CD4-positive, alpha-beta T cell treated with Interleukin-15 for 4 hours (primary cell): ENCODE measurements around the gene PTPRD.

ENCODE experiments used
- DNase-seq: peaks from one replicate; pipeline ENCODE4 v3.0.0-alpha.2; 2020; ENCODE audit warnings: low spot score

The PTPRD gene

DNA sequence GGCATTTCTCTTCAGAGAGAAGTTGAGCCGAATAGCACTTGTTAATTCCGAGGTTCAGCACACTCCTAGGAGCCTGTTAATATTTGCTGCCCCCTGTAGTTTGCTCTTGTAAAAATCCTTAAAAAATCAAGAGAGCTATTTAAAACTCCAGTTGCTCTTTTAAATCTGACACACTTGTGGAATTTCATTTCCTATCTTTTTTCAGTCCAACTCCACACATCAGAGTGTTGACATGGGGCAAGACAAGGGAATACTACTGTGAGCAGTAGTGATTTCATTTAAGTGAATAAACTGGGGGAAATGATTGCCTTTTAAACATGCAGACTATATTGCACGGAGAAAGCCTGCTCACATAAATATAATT, 1717.0 kb downstream of the PTPRD start:
- no peak for DNase-seq

DNA sequence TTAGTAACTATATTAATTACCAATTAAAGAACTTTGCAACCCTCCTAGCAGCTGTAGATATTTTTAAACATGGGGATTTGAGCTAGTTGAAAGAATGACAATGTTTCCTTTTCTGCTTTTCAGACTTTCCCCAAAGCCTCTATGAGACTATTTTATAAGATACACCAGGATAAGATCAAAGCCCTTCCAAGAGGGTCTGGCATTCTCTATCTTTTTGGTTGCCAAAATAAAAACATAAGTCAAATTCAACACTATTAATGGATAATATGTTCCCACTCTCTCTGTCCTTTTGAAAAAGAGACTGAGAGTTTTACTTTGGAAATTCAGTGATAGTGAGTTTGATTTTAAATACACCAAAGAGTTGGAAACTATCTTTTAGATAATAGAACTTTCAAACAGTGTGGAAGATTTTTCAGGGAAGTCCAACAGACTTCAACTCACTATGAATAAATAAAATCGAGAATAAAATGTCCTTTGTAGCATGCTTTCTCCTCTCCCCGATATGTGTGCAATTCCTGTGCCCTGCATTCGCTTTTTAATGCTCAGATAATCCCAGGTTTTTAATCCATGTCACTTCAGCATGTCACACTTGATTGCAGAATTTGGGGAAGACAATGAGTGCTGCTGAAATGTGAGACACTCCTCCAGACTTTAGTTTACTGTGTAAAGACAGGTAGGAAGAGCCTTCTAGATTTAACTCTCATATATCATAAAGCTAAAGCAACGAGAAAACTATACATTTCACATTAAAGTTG, 1717.5 kb downstream of the PTPRD start:
- DNase-seq, result no peak

DNA sequence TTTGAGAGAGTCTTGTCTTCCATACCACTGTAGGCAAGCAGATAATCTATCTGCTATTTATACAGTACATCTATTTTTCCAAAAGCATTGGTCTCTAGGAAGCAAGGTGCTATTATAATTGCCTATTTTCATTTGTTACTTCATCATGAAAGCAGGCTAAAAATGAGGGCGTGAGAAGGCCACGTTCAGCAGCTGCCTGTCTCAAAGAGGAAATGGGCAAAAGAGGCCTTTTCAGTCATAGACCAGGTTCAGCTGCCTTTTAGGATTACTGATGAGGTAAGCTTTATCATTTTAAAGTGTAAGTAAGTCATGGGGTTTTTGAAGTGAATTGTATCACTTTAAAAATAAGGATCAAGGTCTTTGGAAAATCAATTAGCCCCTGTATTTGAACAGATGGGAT, 1722.1 kb downstream of the PTPRD start:
- no peak for DNase-seq

DNA sequence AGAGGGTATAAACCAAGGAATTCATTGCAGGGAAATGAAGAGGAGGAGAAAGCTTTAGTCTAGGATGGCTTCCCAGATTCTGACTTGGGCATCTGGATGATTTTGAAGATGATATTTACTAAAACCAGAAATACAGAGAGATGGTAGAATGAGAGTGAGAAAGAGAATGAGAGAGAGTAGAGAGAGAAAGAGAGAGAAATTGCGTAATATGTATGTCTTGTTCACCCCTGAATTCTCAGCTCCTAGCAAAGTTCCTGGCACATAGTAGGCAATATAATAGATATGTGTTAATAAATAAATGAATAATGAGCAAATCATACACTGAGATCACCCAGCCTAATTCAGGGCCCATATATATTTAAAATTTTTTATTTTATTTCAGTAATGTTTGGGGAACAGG, 1723.7 kb downstream of the PTPRD start:
- DNase-seq, result no peak

DNA sequence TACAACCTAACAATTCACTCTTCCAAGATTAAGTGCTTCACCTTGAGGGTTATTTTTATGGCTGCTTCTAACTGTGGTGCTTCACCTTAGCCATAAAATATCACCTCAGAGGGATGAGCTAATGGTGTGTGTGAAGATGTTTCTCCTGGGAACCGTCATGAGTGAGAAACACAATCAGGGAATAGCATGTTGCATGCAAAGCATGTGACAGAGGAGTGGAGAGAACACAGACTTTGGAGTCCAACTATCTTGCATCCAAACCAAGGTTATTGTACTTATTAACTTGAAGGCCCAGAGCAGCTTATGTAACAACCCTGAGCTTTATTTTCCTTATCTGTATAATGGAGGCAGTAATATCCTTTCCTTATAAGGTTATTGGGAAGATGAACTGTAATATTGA, 1724.2 kb downstream of the PTPRD start:
- DNase-seq, result no peak

DNA sequence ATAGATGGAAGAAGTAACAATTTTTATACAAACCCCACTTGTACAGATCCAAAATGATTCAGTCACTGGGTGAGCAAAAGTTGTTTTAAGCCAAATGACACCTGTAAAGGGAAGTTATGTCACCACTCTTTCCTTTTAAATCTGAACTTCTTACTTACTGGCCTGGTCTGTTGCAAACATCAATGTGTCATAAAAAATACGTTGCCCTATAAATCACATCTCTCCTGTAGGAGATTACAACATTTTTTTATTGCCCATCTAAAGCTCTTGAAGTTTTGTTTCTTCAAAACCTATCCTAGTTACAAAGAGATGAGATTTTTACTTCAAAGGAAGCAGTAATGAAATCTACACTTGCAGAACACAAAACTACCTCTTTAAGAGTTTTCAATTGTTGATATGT, 1725.4 kb downstream of the PTPRD start:
- no peak for DNase-seq

DNA sequence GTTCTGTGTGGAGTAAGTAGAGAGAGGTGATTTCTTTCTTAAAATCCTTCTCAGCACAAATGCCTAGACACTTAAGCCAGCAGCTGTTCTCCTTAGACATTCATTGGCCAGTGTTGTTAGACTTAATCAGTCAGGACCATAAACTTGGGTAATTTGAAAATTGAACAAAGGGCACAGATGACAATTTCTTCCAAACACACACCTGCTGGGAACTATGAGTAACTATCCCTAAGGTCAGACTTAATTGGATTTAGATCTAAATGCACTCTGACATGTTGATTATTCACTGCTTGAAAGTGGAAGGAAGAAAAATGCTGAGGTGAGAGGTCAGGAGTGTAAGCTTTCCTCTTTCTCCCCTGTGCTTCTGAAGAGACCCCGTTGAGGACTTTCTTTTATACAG, 1729.5 kb downstream of the PTPRD start:
- no peak for DNase-seq

DNA sequence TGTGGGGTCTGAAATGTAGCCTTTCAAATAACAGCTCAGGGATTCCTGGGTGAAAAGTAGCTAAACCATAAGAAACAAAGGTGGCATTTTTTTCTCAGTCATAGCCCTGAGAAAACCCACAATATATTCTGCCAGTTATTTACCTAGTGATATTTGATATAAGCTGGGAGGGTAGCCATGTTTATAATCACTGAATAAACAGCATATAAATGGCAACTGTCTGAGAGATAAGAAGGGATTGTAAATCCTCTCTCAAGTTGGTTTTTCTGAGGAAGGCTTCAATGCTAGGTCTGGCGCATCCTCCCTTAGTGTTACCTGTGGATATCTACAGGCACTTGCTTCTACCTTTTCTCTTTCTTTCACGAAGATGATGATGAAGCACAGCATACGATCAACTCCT, 1732.7 kb downstream of the PTPRD start:
- DNase-seq, result no peak

DNA sequence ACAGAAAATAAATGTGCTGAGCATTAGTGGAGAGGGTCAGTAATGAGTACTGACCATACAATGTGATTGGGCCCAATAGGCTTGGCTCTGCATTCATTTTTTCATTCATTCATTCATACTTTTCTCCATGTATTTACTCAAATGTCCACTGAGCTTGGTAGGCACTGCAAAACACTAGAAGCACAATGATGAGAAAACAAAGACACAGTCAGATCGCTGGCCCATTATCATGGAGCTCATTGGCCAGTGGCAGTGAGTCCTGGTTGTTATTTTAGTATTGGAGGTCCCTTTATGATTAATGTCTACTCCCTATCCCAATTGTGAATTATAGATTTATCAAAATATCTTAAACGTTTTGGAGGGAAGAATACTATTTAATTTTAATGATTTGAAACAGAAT, 1733.5 kb downstream of the PTPRD start:
- DNase-seq, result no peak

DNA sequence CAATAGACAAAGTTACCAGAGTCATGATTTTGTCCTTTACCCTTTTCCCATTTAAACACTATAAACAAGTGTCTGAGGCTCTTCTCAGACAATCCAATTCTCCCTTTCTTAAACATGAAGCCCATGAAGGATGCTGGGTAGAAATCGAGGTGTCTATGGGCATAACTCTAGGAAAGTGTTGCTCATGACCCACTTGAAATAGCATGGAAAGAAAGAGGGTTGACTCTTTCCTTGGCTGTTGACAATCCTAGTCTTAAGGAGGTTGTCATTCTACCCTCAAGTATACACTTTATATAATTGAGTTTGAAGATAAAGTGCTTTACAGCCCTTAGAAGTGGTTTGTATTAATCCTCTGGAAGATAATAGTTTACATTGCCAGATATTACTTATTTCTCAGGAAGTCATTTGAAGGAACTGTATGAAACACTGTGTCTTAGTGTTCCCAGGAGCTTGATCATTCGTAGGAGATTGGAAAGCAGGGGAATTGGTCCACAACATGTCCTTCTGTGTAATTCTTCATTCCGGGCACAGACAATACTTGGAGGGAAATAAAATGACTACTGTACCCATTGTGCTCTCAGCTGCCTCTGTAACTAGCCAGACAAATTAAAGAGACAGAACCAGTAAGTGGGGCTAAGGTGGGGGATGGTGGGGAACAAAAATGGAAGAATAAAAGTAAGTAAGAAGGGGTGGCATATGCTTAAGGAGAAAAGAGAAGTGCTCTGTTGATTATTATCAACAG, 1734.9 kb downstream of the PTPRD start:
- no peak for DNase-seq

DNA sequence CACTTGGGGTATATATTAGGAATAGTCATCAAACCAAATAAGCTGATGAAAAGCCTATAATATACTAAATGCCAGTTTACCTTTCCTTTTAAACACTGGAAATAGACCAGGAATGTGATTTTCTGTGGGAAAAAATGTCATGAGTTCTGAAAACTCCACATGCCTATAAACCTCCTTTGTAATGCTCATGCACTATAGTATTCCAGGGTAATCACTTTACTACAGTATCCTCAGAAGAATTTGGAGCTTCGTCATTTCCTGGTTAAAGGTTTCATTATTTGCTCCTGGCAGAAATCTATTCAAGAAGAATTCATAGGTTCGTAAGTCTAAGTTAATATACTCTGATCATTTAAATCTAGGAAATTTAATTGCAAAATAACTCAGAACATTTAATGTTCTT, 1736.5 kb downstream of the PTPRD start:
- DNase-seq, result no peak

DNA sequence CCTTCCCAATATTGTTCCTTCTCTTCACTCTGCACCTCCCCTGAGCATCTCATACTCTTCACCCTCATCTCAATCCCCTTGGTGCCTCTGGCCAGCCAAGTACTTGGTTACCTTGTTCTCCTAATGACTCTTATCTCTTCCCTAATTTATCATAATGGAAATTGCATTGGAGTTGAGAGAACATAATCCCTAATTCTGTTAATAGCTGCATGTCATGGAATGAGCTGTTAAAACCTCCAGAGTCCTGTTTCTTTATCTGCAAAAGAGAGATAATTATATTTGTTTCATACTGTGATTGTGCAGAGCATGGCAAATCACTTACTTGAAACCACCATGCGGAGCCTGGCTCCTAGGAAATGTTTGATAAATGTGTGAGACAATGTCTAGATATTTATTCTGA, 1738.3 kb downstream of the PTPRD start:
- DNase-seq, result no peak

DNA sequence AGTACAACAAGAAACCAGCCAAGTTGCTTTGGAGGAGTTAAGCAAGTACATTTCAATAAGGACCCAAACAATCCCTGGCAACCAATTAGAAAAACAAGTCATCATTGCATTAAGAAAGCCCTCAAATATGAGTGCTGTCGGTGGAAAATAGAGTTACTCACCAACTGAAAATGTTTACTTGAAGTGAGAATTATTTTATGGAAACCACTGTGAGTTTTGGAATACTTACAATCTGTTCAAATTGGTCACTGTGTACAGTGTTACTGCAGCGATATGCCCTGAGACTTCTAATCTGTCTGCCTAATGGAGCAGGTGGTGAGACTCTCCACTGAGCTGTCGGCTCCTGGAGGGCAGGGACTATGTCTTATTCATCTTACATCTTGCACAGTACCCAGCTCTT, 1740.0 kb downstream of the PTPRD start:
- DNase-seq, result no peak

DNA sequence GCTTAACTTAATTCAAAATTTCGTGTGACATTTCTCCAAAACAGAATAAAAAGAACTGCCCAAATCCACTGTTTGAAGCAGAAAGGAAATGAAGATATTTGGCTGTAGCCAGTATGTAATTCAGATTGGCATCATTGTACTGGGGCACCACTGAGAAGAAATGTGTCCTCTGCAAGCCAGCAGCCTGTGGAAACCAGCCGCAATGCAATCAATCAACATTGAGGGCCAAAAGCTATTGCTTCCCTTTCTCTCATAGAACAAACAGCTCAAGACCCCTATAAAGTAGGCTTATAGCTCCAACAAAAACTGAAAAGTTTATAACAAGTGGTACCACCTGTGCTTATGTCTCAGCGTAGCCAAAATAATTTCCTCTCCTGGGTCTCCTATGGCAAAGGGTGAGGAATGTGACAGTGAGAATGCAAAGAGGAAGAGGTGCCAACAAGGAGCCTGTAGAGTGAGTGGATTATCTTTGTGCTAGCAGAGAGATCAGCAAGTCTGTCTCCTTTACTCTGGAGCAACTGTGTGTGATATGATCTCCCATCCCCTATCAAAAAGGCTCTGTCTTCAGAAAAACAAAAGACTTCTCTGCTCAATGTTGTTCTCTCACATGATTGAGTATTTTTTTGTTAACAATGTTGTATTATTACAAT, 1740.9 kb downstream of the PTPRD start:
- DNase-seq, result no peak

DNA sequence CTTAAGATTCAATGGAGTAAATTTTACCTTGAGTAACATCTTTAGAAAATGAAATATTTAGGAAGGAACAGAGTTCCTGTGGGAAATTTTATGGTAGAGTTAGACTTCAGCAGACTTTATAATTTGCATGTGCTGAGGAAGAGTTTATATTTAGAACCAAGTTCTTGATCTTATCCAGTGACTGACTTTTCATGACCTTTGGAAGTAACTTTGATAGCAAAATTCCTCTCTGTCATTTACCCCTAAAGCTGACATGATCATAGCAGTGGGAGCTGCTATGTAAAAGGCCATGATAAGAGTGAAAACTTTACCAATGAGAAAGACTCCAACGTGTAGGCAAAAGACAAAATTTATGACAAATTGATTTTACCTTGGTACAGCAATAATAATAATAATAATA, 1741.4 kb downstream of the PTPRD start:
- no peak for DNase-seq

DNA sequence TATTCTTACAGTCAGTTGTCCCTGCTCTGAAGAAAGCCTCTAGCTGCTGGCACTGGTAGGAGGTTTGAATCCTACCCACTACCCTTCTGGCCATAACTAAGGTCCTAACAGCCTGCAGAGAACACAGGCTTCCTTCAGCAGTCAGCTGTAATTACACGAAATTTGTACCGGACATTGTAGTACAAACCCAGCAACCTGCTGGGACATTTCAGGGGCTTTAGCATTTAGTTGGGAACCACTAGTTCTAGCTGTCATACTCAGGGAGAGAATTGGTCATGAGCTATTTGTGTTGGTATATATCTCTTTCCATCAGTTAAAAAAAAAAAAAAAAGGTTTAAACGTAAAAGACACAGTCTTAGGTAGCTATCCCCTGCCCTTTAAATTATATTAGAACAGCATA, 1743.0 kb downstream of the PTPRD start:
- DNase-seq, result no peak

DNA sequence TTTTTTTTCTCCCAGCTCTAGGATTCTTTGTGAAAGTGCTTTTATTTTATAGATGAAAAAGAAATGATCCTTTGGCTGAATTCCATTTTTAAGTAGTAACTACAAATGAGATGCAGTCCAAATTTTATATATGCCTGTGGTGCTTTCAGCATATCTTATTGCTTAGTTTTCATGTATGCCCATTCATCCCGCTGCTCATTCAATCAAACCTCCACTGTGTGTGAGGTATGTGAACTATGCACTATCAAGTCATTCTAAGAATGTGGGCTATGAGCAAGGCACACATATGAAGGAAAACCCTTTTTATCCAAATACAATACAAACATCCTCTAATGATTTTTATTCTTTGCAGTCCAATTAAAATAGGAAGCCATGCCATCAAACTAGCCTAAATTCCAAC, 1744.2 kb downstream of the PTPRD start:
- DNase-seq, result no peak

DNA sequence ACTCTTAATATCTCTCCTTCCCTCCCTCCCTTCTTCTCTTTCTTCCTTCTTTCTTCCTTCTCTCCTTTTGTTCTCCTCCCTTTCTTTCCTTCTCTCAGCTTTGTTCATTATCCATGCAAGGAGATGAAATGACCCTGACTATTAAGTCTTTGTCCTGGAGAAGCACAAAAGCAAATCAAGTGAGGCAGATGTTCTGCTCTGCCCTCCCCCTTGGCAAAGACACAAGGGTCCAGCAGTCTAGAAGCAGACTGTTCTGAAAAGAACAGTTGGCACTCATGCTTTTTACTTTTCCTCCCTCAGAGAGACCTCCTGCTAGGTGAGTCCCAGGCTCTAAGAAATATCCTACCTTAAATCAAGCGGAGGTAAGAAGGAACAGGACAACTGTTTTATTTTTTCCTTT, 1745.7 kb downstream of the PTPRD start:
- no peak for DNase-seq

DNA sequence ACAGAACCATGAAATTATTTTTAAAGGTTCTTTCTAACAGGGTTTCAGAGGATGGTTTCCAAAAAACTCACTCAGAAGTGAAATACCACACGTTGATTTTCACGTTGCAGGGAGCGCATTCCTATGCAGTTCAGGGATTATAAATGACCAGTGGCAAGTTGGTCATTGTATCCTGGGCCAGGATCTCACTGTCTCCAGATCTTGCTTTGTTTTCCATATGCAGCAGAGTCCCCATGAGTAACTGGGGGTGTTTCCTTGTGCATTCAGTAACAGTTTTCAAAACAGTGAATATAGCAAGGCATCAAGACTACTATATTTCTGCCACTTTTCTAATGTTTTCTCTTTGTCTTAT, 1748.3 kb downstream of the PTPRD start:
- no peak for DNase-seq

DNA sequence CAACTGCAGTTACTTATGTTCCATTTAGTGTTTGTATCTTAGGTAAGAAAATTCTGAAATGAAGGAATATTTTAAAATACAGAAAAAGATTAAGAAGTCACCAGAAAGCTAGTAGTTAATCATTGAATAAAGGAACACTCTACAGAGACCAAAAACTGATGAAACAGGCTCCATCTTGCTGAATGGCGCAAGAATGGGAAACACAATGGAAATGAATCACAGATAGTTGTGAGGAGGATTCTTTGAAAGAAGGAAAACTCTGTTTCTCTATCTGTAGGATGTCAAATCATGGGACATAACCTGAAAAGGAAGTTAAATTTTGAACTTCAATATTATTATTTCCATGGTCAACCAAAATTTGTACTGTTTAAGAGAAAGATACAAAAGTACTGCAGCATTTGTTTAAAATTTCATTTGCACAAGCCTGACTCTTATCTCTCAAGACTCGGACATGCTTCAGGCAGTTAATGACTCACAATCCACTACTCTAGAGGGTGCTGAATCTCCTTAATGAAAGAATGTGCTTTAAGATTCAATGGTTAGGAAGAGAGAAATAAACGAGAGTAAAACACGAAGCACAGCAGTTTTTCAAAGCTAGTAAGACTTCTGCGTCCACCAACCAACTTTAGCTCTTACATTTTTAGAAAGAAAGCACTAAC, 1748.8 kb downstream of the PTPRD start:
- no peak for DNase-seq

DNA sequence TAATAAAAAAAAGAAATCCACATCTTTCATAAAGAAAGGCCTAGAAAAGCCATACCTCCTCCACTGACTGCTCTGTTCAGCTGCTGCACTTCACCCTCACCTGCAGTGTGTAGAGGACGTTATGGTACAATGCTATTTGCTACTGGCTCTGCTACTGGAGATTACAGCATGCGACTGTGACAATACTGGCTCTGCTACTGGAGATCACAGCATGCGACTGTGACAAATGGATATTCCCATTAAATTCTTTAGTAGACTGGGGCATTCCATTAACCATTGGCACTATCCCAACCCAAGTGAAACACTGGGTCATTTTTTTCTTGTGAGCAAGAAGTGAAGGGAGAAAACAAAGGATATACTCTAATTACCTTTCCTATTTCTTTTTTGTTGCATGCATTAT, 1749.7 kb downstream of the PTPRD start:
- DNase-seq, result no peak

DNA sequence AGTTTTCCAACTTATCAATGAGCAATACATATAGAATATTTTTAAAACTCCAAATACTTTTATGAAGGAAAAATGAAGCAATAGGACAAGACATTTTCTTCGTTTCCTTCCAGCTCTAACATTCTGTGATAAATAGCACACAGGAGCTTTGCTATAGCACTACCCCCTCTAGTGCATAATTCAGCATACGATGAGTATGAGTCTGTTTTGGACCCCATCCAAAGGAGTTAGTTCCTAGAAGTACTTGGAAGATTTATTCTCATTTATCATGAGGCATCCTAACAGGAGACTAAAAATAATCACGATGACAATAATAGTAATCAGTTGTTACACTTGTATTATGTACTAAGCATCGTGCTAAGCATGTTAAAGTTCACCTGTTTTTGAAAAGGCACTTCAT, 1751.9 kb downstream of the PTPRD start:
- DNase-seq, result no peak

DNA sequence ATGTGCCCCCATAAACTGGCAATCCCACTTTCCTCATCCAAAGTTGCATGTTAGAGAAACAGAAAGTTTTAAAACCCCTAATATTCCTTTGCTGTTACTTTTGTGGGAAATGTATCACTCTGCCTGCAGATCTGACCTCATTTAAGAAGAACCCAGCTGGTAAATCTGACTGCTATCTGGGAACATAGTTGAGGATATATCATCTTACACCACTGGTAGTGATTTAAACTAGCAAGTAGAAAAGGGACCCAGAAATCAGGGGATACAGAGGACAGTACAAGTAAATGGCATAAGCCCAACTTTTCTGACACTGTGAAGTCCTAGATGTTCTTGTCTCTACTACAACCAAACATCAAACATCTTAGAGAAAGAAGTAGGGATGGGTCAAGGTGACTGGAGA, 1752.7 kb downstream of the PTPRD start:
- DNase-seq, result no peak
